Left ventricle myocardium inferior (tissue), 1 donor: Measurements from ENCODE around the gene SMIM34. TPM values are rescaled to one million over a fixed set of nuclear protein-coding genes. Genes with fewer than 3 reads are reported as not detected.

ENCODE experiments used
- DNase-seq: peaks from one replicate; pipeline ENCODE4 v3.0.0-alpha.2; 2020
- H3K27ac ChIP-seq: fragments of 200-600 bp; replicated peaks from 2 replicates; pipeline ENCODE4 v1.8.0; 2021
- H3K27me3 ChIP-seq: fragments of 200-600 bp; 2 replicates; pipeline ENCODE4 v1.8.0; 2021; ENCODE audit warnings: low read depth
- H3K36me3 ChIP-seq: fragments of 200-600 bp; 2 replicates; pipeline ENCODE4 v1.8.0; 2021
- H3K4me1 ChIP-seq: fragments of 200-600 bp; 2 replicates; pipeline ENCODE4 v1.8.0; 2021
- H3K4me3 ChIP-seq: fragments of 200-600 bp; 2 replicates; pipeline ENCODE4 v1.8.0; 2021; ENCODE audit warnings: mild to moderate bottlenecking, moderate library complexity
- H3K9me3 ChIP-seq: fragments of 200-600 bp; replicated peaks from 2 replicates; pipeline ENCODE4 v1.8.0; 2021
- CTCF ChIP-seq: fragments of 200-600 bp; IDR thresholded peaks from 2 replicates; pipeline ENCODE4 v1.8.0; 2021; ENCODE audit warnings: antibody characterized with exemption, mild to moderate bottlenecking, borderline replicate concordance
- intact Hi-C: fragments of 100-400 bp; cut with micrococcal nuclease; formaldehyde crosslinking; loops from one replicate; pipeline ENCODE4 v1.11.0; 2022
- total RNA-seq: library from RNA; stranded (reverse); fragmentation: NEBNext Ultra II Directional; extraction: Animal tissue kit (Norgen Biotek cat#: 25700); gene quantifications from one replicate; pipeline ENCODE4 v1.2.1, GENCODE V29; 2021
- donor health status: DM: no; HTN: yes; CAD: no; lungs with severe emphysema.

Gene SMIM34
- total RNA-seq, 1 donor from 2014 or later, result not detected

- no peak for TF ChIP-seq CTCF
- DNase-seq, result no peak
- Histone ChIP-seq H3K9me3 (no peaks in the 10 kb centered on the region), H3K4me1 (peaks cover 2% of the 10 kb centered on the region), H3K27me3 (no peaks in the 10 kb centered on the region), H3K36me3 (no peaks in the 10 kb centered on the region), H3K27ac (no peak overlapping the region), H3K4me3 (no peak overlapping the region)
- intact Hi-C loops, result no loop called here
Measured at GRCh38 chr21:34369741-34370140, 54.0 kb downstream of the SMIM34 start.

Other genes with a start within 250 kb of the SMIM34 start
- not detected for gene KCNE2, start 59.9 kb downstream of the SMIM34 start, total RNA-seq
- 25.1 TPM for gene SMIM11, start 48.4 kb downstream of the SMIM34 start, total RNA-seq
- gene KCNE1, start 88.3 kb upstream of the SMIM34 start, total RNA-seq, result 4.8 TPM
- 75.3 TPM for gene RCAN1, start 191.2 kb upstream of the SMIM34 start, total RNA-seq
- gene CLIC6, start 245.0 kb upstream of the SMIM34 start, total RNA-seq, result 11.2 TPM